Lower leg skin (tissue), 3 donors: ENCODE results near the gene HEPH.

ENCODE experiments used
- CTCF ChIP-seq, 3 donors: fragments of 450-650 bp; IDR thresholded peaks; one replicate each; pipeline ENCODE4 v1.5.1; 2016; ENCODE audit warnings: antibody characterized with exemption in 3 of 3, mild to moderate bottlenecking in 3 of 3, moderate library complexity in 2 of 3
- POLR2A ChIP-seq, 2 donors: fragments of 450-650 bp; IDR thresholded peaks; one replicate each; pipeline ENCODE4 v1.6.1; 2016 to 2017; ENCODE audit warnings: antibody characterized with exemption in 2 of 2, mild to moderate bottlenecking in 1 of 2, moderate library complexity in 1 of 2

GRCh38 chrX:66262807-66263206 is 98.8 kb downstream of the HEPH start:
- TF ChIP-seq POLR2A (IDR thresholded peaks at IDR 0.05): no peak
- no peak for TF ChIP-seq CTCF (IDR thresholded peaks at IDR 0.05)
